GM21381 (cell line): ENCODE data around the gene ADAMTS3.
"Not testable (repeated sequence)": the region's sequence is repeated elsewhere in the genome, so short reads cannot be mapped to it uniquely, and the experiment has no call there.

ENCODE experiments used
- ATAC-seq: cut with Tn5 transposase; IDR thresholded peaks from one replicate; pipeline ENCODE4 v1.9.1; 2021; ENCODE audit warnings: mild to moderate bottlenecking, moderate library complexity; ENCODE audit not compliant: unreplicated experiment

ADAMTS3 gene

DNA sequence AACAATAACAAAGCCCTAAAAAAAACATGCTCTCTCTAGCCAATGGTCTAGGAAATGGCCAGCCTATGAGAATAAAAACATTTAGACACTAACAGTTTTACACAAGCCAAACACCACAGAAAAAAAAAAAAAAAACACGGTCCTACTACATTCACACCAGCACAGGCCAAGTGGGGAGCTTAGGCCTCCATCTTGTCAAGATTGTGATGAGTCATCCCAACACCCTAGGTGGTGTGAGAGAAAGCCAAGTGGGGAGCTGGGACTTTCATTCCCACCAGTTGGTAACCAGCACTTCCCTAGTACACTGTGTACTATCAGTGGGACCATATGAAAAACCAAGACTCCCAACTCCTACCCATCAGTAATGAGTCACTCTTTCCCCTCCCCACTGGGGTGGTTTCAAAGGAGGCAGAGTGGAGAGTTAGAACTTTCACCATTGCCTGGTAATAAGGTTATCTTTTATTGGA, 95.6 kb downstream of the ADAMTS3 start:
- ATAC-seq = no peak

DNA sequence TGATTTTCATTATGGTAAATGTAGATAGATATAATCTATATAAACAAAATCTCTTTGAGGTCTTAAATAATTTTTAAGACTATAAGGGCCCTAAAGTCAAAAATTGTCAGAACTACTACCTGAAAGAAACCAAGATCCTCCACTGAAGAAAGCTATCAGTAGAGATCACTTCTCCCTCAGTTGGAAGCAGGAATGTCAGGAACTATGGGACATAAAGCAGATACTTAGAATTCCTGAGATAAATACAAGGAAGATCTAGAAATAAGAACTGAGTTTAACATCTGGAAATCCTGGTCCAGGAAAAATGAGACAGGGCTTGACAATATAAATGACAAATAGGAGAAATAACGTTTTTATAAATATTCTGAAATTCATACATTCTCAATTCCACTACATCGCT, 97.2 kb downstream of the ADAMTS3 start:
- no peak for ATAC-seq

DNA sequence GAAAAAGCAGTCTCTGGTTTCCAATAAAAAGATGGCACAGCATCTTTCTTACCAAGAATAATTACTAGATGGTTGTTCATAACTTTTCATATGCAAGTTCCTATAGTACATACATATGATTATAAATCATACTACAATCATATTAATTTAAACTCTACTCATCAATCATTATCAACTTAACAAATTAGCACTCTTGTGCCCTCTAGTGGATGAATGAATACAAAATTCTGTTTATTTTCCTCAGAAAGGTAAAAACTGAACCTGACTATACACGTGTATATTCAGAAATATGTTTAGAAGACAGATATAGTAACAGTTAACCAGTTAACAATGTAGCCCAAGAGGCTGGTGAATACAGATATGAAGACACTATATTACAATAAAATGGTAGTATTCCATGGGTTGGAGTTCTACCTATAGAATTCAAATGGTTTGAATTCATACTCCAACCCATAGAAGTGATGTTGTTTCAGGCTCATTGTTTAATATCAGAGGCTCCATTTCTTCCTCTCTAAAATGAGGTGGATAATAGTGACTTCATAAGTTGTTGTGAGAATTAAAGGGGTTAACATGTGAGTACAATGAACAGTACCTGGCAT, 100.0 kb downstream of the ADAMTS3 start:
- ATAC-seq = no peak

DNA sequence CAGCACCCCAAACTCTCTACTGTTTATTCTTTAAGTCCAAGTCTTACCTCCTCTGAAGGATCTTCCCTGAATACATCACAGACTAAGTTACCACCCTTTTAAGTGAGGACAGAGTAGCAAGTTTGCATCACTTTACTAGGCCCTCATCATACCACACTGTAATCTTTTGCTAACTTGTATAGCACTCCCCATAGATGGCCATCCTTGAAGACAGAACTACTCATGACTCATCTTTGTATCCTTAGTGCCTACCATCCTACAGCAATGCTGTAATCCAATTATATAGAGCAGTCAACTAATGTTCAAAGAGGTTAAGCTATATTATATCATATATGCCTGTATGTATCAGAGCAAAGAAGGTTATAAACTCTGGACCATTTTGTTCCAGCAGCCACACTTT, 101.4 kb downstream of the ADAMTS3 start:
- ATAC-seq = no peak

DNA sequence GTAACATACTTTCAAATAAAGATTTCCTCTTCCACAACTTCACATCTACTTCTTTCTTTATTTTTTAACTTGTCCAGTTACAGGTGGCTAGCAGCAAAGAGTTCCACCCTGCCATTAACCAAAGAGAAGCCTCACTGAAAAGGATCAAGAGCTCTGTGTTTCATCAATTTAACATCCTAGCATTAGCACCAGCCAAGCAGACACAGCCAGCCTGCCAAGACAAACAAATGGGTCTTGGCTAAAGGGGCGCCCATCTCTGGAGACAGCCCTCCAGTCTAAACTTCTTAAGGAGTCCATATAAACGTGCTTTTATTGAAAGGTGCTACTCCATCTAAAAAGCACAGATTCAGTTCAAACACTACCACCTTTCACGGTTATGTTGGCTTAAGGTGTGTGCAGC, 105.3 kb downstream of the ADAMTS3 start:
- no peak for ATAC-seq

DNA sequence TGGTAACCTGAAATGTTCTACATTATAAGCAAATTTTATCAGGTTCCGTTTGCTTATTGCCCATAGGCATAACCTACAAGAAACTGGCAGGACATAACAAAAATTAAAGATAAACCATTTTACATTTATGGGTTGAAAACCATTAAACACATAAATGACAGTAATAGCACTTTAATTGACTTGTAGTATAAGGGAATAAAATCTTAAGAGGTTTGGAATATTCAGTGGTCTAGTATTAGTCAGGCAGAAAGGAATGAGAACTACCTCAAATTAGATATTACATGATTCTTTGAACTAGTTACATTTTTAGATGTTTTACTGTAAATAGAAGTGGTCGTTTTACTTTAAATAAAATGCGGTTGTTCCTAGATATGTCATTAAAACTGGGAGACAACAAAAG, 111.9 kb downstream of the ADAMTS3 start:
- no peak for ATAC-seq

DNA sequence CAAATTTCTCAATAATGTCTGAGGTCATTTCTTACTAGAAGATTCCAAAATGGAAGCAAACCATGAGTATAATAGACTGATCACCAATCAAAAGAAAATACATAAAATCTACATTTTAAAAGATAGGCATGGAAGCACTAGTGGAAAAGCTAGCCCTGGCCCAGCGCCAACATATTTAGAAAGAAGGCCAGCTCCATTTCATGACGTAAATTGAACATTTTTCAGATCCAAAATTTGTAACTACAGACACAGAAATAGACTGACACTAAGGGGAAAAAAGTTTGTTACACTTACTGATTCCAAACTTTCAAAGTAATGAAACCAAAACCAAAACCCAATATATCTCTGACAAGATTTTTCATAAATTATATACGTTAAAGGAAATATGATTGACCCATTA, 117.7 kb downstream of the ADAMTS3 start:
- no peak for ATAC-seq

DNA sequence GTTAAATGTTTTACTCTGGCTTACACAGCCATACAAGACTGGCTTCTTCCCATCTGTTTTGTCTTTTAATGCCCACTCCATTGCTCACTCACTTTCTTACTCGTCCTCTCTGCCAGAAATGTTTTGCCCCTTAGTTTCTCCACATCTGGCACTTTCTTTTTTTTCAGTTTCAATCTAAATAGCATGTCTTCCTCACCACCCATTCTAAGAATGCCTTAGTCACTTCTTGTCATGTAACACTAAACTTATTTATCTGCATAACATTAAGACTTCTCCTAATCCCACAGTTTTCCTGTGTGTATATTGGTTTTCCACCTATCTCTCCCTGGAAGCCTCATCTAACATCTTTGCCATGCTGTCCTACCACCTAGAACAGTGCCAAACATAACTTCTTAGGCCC, 119.3 kb downstream of the ADAMTS3 start:
- no peak for ATAC-seq

DNA sequence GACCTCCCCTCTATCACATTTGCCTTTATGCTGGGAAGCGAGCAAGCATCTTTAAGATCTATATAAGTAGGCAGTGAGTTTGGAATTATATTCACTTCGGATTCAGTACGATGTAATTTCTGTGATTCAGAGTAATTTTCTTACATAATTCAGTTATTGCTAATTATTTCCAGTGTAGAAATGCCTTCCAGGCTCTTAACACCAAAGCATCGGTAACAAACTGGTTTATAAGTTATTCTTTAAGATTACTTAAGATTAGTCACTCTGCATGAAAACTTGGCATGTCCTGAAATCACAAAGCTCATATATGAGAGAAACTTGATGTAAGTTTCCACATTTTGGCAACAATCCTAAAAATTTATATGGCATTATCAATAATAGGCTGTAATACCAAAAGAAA, 120.8 kb downstream of the ADAMTS3 start:
- no peak for ATAC-seq

DNA sequence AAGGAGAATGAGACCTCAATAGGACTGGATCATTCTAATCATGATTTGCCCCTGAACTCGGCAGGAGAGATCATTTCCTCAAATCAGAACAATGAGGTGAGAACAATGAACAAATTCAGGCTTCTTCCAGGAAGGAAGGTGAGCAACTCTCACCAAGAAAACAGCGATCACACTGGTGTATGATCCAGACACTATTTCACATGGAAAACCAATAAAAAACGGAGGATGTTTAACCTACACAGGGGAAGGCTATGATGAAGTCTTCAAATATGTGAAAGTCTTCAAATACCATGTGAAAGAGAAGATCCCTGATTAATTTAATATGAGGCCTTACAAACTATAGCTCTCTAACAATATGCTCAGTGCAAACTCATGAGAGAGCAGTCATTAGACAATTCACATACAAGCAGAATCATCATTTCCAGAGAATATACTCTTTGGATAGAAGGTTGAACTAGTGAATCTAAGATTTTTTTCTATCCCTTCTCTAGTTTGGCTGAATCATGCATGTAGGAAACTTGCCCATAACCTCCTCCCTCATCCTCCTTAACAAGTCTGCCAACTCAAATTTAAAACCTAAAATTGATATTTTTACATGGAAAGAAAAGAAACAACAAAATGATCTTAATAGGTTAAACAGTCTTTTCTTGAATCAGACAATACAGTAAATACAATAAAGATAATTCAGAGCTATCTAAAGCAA, 122.5 kb downstream of the ADAMTS3 start:
- no peak for ATAC-seq

DNA sequence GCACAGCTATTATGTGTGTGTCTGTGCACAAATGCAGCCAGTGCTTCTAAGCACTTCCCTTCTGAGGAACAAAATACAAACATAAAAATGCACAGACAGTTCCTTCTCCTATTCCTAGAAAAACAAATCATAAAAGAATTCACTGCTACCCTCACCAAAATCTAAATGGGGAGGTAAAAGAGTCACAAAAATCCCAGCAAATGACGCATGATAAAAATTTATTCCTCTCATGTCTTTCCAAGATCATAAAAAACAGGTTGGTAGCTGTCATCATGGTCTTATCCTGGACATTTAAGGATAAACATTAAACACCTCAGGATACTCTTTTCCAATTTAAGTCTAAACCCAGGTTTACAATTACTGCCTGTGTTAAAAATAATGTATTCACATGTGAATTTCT, 124.9 kb downstream of the ADAMTS3 start:
- no peak for ATAC-seq

DNA sequence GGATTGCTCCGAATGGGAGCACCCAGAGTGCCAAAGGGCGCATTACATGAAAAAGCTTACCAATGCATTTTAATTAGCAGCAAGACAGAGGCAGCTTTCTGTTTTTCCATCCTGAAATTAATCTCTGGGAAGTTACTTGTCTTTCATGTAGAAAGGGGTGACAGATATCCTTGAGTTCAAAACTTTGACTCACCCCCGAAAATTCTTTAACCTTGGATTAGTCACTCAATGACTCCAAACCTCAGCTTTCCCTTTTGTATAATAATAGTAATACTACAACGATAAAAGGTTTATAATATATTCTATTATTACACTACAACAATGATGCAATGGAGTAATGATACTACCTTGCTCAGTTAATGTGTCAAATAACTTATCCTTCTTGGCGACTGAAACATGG, 126.3 kb downstream of the ADAMTS3 start:
- ATAC-seq = no peak

DNA sequence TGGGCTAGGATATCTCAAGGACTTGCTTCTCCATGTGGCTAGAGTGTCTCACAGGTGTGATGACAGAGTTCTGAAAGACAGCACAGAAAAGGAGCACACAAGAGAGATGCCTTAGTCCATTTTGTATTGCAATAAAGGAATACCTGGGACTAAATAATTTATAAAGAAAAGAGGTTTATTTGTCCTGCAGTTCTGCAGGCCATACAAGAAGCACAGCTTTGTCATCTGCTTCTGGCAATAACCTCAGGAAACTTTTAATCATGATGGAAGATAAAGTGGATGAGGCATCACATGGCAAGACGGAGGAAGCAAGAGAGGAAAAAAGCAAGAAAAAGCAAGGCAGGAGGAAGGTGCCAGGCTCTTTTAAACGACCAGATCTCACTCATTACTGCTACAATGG, 126.9 kb downstream of the ADAMTS3 start:
- no peak for ATAC-seq

DNA sequence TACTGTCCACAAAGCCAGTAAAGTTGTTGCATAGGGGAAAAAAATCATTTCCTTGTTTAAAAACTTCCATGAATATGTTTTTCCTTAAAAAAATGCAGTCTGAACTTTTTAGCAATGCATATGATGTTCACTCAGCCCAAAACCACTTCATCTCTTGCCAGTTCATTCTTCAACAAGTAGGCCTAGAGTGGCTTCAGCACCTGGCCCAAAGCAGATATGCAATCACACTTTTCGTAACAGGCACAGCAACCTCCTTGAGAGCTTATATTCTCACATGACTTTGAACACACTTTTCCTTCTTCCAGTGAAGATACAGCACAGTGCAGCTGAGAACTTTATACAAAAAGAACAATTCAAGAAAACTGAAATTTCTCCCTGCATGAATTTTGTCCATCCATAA, 128.6 kb downstream of the ADAMTS3 start:
- ATAC-seq = no peak

DNA sequence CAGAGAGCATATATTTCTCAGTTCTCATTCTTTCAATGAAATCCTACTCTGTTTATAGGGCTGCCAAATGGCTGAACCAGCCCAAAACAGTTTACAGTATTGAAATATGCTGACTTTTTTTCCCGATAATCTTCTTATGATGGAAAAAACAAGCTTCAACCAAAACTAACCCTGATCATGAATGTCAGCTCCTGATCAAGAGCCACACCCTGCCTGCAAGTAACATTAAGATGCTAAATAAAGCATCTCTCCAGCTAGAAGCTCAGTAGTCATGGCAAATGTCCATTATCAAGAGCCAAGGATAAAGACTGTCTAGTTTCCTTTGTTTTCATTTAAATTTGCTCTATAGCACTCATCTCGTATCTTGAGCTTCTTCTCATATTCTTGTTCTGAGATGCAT, 136.0 kb downstream of the ADAMTS3 start:
- no peak for ATAC-seq

DNA sequence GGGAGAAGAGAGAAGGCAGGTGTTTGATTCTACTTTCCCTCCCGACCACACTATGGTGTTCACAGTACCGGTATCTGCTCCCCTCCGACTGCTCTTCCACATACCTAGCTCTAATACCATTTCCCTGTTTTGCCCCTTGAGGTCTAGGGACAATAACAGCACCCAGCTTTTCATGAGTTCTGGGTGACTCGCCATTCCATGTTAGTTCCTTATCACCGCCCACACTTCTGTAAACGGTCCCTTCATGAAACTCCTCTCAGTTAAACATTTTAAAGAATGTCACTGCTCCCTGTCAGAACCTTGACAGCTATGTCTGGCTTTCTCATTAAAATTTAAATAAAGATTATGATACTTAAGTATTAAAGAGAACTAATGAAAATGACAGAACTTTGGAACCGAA, 136.7 kb downstream of the ADAMTS3 start:
- ATAC-seq = no peak

DNA sequence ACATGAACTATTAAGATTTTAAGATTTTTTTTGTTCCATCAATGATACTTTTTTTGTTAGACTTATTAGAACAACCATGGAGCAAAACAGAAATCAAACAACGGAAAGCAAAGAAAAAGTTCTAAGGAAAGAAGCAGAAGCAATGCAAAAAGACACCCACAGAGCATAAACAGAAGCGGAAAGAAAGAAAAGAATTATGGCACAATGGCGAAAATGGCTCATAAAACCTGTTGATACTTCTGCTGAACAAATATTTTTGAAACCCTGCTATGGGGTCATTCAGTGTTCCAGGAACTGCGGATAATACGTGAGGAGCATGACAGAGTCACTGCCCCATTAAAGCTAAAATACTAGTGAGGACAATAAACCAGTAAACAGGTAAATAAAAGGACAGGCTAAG, 138.0 kb downstream of the ADAMTS3 start:
- ATAC-seq = no peak

DNA sequence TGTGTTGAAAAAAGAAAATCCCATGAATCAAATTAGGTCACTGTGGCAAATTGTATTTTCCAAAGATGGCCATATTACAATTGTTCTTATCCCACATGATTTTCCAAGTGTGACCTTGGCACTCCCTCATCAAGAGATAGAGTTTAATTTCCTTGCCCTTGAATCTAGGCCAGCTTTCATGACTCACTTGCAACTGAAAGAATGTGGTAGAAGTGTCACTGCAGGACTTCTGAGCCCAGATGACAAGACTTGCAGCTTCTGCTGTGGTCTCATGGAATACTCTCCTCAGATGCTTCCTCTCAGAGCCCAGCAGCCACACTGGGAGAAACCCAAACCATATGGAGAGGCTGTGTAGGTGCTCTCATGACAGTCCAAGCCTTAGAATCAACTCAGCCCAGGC, 139.0 kb downstream of the ADAMTS3 start:
- no peak for ATAC-seq

DNA sequence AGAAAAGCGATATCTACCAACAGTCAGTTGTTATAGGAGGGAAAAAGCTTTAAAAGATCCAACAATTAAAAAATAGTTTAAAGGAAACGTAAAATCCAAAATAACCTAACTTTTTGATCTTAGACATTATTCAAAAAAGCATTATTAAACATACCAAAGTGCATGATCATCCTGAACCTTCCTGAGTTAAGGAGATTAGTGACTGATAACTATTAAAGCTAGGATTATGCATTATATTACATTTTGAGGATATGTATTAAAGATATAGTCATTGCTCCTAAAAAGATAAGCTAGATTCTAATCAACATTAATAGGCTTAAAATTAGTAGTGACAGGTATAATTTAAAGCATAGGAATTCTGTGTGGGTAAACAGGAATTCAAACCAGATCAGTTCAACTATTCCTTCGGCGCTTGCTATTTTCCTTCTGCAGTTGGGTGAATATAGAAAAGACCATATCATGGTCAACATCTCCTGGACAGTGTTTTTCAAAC, 139.6 kb downstream of the ADAMTS3 start:
- no peak for ATAC-seq

DNA sequence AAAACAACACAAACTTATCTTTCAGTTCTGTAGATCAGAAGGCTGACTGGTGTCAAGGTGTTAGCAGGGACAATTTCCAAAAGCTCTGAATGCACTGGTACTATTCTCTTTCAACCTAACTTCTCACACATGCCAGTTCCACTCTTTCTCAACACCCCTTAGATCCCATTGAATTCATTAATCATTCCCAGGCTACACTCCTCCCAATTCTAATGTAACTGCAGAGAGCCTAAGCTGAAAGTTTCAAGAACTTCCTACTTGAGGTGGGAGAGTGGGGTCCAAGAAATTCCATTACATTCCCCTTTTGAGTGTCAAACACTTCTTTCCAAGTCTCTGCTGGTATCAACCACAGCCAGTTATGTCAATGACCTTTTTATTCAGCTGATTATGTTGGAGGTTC, 142.0 kb downstream of the ADAMTS3 start:
- ATAC-seq = no peak

DNA sequence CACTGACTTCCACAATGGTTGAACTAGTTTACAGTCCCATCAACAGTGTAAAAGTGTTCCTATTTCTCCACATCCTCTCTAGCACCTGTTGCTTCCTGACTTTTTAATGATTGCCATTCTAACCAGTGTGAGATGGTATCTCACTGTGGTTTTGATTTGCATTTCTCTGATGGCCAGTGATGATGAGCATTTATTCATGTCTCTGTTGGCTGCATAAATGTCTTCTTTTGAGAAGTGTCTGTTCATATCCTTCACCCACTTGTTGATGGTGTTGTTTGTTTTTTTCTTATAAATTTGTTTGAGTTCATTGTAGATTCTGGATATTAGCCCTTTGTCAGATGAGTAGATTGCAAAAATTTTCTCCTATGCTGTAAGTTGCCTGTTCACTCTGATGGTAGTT, 143.1 kb downstream of the ADAMTS3 start:
- ATAC-seq = not testable (repeated sequence)

DNA sequence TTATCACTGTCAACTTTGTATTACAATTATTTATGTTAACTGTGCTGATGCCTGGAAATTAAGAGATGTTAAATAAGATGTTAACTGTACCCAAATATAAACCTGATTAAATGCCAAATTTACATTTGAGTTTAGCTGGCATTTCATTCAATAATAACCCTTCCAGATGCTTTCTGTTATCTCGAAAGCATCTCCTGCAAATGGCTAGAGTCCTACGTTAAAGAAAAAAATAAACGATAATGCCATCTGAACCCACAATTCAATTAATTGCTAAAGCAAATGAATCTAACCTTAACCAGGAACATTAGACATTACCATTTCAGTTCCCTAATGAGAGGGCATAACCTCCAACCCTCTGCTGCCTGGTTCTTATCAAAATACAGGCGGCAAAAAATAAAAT, 145.0 kb downstream of the ADAMTS3 start:
- ATAC-seq = no peak

DNA sequence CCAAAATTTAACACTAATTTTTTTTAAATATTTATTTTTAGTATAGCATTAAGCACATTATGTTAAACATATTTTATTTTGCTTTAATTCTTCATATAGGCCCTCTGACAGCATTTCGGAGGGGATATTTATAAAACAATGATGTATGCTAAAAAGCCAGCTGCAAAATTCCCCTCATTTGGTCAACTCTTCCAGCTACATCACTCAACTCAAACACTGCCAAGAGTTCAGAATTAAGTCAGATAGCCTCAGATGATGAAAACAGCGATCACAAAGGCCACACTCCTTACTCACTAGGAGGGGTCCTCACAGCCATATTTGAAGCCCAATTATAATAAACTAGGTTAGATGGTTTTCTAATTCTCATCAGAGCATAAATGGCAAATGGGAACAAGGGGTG, 146.6 kb downstream of the ADAMTS3 start:
- no peak for ATAC-seq
